HEK293 (cell line): Measurements from ENCODE around the gene NR3C2.

Experiments
- CTCF ChIA-PET: fragments of 350-600 bp; formaldehyde crosslinking; extraction: SDS; loops from one replicate; lab custom pipeline; 2021; ENCODE audit warnings: antibody characterized with exemption; lab: Yijun Ruan, JAX
- POLR2A ChIA-PET: fragments of 300-600 bp; formaldehyde crosslinking; extraction: SDS; loops from one replicate; lab custom pipeline; 2020; ENCODE audit warnings: antibody characterized with exemption, inconsistent platforms; lab: Yijun Ruan, JAX
- H3K27ac ChIP-seq: fragments of 200-500 bp; sonication (Bioruptor generic); 2 replicates; pipeline ENCODE4 v1.5.1; 2014; ENCODE audit warnings: low read depth, low read length, control low read depth, inconsistent platforms; ENCODE audit errors: extremely low read depth
- H3K36me3 ChIP-seq, 2 experiments: fragments of 200-500 bp in 1 of 2; sonication (Bioruptor generic) in 1 of 2; 1 replicate in 1 of 2; 2 replicates in 1 of 2; pipeline ENCODE4 v1.5.1; 2014 to 2017; ENCODE audit warnings: inconsistent platforms in 2 of 2, low read length in 2 of 2; ENCODE audit not compliant: control insufficient read depth in 2 of 2, insufficient read depth in 1 of 2
- H3K4me1 ChIP-seq: fragments of 200-500 bp; sonication (Bioruptor generic); 2 replicates; pipeline ENCODE4 v1.5.1; 2014; ENCODE audit warnings: mild to moderate bottlenecking, low read length, inconsistent platforms; ENCODE audit not compliant: control insufficient read depth, insufficient read depth
- H3K4me3 ChIP-seq: 2 replicates; pipeline ENCODE4 v1.5.1; 2011; ENCODE audit warnings: low read depth, mild to moderate bottlenecking, control low read depth, low read length, moderate library complexity
- H3K9me3 ChIP-seq: fragments of 200-500 bp; sonication (Bioruptor generic); 2 replicates; pipeline ENCODE4 v1.5.1; 2014; ENCODE audit warnings: low read depth, low read length, inconsistent platforms; ENCODE audit not compliant: control insufficient read depth, insufficient read depth
- HOXA7 ChIP-seq: sonication (generic); formaldehyde crosslinking; IDR thresholded peaks from 2 replicates; pipeline ENCODE4 v1.8.1; 2022; ENCODE audit warnings: missing genetic modification reagents, borderline replicate concordance
- HOXC10 ChIP-seq: sonication (generic); formaldehyde crosslinking; IDR thresholded peaks from 2 replicates; pipeline ENCODE4 v1.8.1; 2023; ENCODE audit warnings: mild to moderate bottlenecking, missing genetic modification reagents
- IKZF3 ChIP-seq: fragments of 450-650 bp; IDR thresholded peaks from 2 replicates; pipeline ENCODE4 v1.5.0; 2018; ENCODE audit warnings: missing biosample characterization, mild to moderate bottlenecking, missing genetic modification characterization, moderate library complexity
- OSR2 ChIP-seq: fragments of 450-650 bp; formaldehyde crosslinking; IDR thresholded peaks from 2 replicates; pipeline ENCODE4 v1.5.1; 2016; ENCODE audit warnings: missing biosample characterization, missing genetic modification characterization
- RBAK ChIP-seq: fragments of 450-650 bp; formaldehyde crosslinking; IDR thresholded peaks from 2 replicates; pipeline ENCODE4 v1.5.1; 2016; ENCODE audit warnings: missing biosample characterization, missing genetic modification characterization
- SETDB1 ChIP-seq: IDR thresholded peaks from one replicate; pipeline ENCODE4 v1.6.1; 2017; ENCODE audit warnings: mild to moderate bottlenecking, low read length, moderate library complexity, mixed read lengths; ENCODE audit not compliant: insufficient read length
- ZBTB7A ChIP-seq: fragments of 450-650 bp; formaldehyde crosslinking; IDR thresholded peaks from 2 replicates; pipeline ENCODE4 v1.5.1; 2016; ENCODE audit warnings: low read depth, missing biosample characterization, missing genetic modification characterization
- ZFP37 ChIP-seq: fragments of 450-650 bp; formaldehyde crosslinking; IDR thresholded peaks from 2 replicates; pipeline ENCODE4 v1.5.1; 2016; ENCODE audit warnings: missing biosample characterization, missing genetic modification characterization
- ZFP41 ChIP-seq: fragments of 450-650 bp; formaldehyde crosslinking; IDR thresholded peaks from 2 replicates; pipeline ENCODE4 v1.5.1; 2016; ENCODE audit warnings: missing biosample characterization, missing genetic modification characterization, borderline replicate concordance
- ZNF112 ChIP-seq: fragments of 450-650 bp; formaldehyde crosslinking; IDR thresholded peaks from 2 replicates; pipeline ENCODE4 v1.5.0; 2017; ENCODE audit warnings: missing biosample characterization, missing genetic modification characterization
- ZNF133 ChIP-seq: fragments of 450-650 bp; formaldehyde crosslinking; IDR thresholded peaks from 2 replicates; pipeline ENCODE4 v1.5.1; 2016; ENCODE audit warnings: missing biosample characterization, missing genetic modification characterization
- ZNF16 ChIP-seq: fragments of 450-650 bp; formaldehyde crosslinking; IDR thresholded peaks from 2 replicates; pipeline ENCODE4 v1.5.1; 2016; ENCODE audit warnings: low read depth, missing biosample characterization, missing genetic modification characterization
- ZNF202 ChIP-seq: fragments of 450-650 bp; formaldehyde crosslinking; IDR thresholded peaks from 2 replicates; pipeline ENCODE4 v1.5.1; 2016; ENCODE audit warnings: missing biosample characterization, missing genetic modification characterization, borderline replicate concordance
- ZNF214 ChIP-seq: fragments of 450-650 bp; formaldehyde crosslinking; IDR thresholded peaks from 2 replicates; pipeline ENCODE4 v1.5.1; 2017; ENCODE audit warnings: missing biosample characterization, mild to moderate bottlenecking, missing genetic modification characterization, borderline replicate concordance
- ZNF366 ChIP-seq: fragments of 450-650 bp; formaldehyde crosslinking; conservative IDR thresholded peaks from 2 replicates; pipeline ENCODE4 v1.5.1; 2016; ENCODE audit warnings: missing biosample characterization, missing genetic modification characterization
- ZNF394 ChIP-seq: fragments of 450-650 bp; formaldehyde crosslinking; IDR thresholded peaks from 2 replicates; pipeline ENCODE4 v1.5.1; 2016; ENCODE audit warnings: missing biosample characterization, missing genetic modification characterization, mild to moderate bottlenecking, moderate library complexity, borderline replicate concordance
- ZNF404 ChIP-seq: fragments of 450-650 bp; formaldehyde crosslinking; IDR thresholded peaks from 2 replicates; pipeline ENCODE4 v1.5.1; 2017; ENCODE audit warnings: missing biosample characterization, missing genetic modification characterization
- ZNF549 ChIP-seq: fragments of 450-650 bp; IDR thresholded peaks from 2 replicates; pipeline ENCODE4 v1.5.1; 2018; ENCODE audit warnings: missing biosample characterization, missing genetic modification characterization, mild to moderate bottlenecking, inconsistent platforms, moderate library complexity
- ZNF561 ChIP-seq: fragments of 450-650 bp; IDR thresholded peaks from 2 replicates; pipeline ENCODE4 v1.5.1; 2018; ENCODE audit warnings: missing biosample characterization, missing genetic modification characterization, borderline replicate concordance
- ZNF621 ChIP-seq: fragments of 450-650 bp; formaldehyde crosslinking; IDR thresholded peaks from 2 replicates; pipeline ENCODE4 v1.5.1; 2017; ENCODE audit warnings: missing biosample characterization, missing genetic modification characterization
- ZNF664 ChIP-seq: fragments of 450-650 bp; formaldehyde crosslinking; IDR thresholded peaks from 2 replicates; pipeline ENCODE4 v1.5.1; 2016; ENCODE audit warnings: missing biosample characterization, missing genetic modification characterization
- ZNF747 ChIP-seq: fragments of 450-650 bp; formaldehyde crosslinking; IDR thresholded peaks from 2 replicates; pipeline ENCODE4 v1.5.1; 2016; ENCODE audit warnings: missing biosample characterization, missing genetic modification characterization
- ZNF791 ChIP-seq: fragments of 450-650 bp; formaldehyde crosslinking; IDR thresholded peaks from 2 replicates; pipeline ENCODE4 v1.5.1; 2016; ENCODE audit warnings: missing biosample characterization, missing genetic modification characterization
- ZNF792 ChIP-seq: fragments of 450-650 bp; formaldehyde crosslinking; IDR thresholded peaks from 2 replicates; pipeline ENCODE4 v1.5.1; 2016; ENCODE audit warnings: missing biosample characterization, missing genetic modification characterization
- ZSCAN30 ChIP-seq: fragments of 450-650 bp; IDR thresholded peaks from 2 replicates; pipeline ENCODE4 v1.5.1; 2018; ENCODE audit warnings: missing biosample characterization, mild to moderate bottlenecking, missing genetic modification characterization, moderate library complexity
- TF ChIP-seq, protein P1 (sequence below): IDR thresholded peaks from 2 replicates; pipeline ENCODE4 v1.6.1; 2011; ENCODE audit warnings: mild to moderate bottlenecking, low read depth, low read length, borderline replicate concordance
- TF ChIP-seq, protein P2 (sequence below): fragments of 450-650 bp; formaldehyde crosslinking; IDR thresholded peaks from 2 replicates; pipeline ENCODE4 v1.5.1; 2017; ENCODE audit warnings: missing biosample characterization, missing genetic modification characterization
- TF ChIP-seq, protein P3 (sequence below): fragments of 450-650 bp; formaldehyde crosslinking; IDR thresholded peaks from 2 replicates; pipeline ENCODE4 v1.5.1; 2016; ENCODE audit warnings: missing biosample characterization, missing genetic modification characterization

NR3C2 gene

DNA sequence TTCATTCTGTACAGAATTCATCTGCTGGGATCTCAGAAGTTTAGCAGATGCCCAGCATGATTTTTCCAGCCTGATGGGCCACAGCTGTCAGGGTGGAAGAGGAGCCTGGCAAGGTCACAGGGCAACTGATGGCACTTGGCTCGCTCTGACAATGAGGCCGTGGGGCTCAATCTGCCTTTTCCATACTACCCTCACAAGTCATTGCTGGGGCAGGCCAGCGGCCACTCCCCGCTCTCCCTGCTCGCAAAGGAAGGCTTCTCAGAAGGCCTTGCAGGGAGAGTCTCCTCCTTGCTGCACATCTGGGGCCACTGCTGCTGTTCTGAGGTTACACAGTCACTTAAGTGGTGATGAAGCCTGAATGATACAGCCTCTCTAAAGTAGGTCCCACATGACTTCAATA is 349.1 kb downstream of the NR3C2 start (continued):
- TF ChIP-seq, protein P1, sequence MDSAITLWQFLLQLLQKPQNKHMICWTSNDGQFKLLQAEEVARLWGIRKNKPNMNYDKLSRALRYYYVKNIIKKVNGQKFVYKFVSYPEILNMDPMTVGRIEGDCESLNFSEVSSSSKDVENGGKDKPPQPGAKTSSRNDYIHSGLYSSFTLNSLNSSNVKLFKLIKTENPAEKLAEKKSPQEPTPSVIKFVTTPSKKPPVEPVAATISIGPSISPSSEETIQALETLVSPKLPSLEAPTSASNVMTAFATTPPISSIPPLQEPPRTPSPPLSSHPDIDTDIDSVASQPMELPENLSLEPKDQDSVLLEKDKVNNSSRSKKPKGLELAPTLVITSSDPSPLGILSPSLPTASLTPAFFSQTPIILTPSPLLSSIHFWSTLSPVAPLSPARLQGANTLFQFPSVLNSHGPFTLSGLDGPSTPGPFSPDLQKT, result no peak
- TF ChIP-seq ZFP41, result no peak
- no peak for TF ChIP-seq SETDB1
- TF ChIP-seq ZNF561 (tag by site-specific recombination), result no peak
- TF ChIP-seq ZNF549 (tag by site-specific recombination), result no peak
- no peak for TF ChIP-seq ZNF202 (tag by site-specific recombination)
- TF ChIP-seq ZBTB7A (tag by site-specific recombination), result no peak
- no peak for TF ChIP-seq ZNF791 (tag by site-specific recombination)
- no peak for TF ChIP-seq OSR2 (tag by site-specific recombination)
- TF ChIP-seq HOXC10 (CRISPR knock-in tag), result no peak

DNA sequence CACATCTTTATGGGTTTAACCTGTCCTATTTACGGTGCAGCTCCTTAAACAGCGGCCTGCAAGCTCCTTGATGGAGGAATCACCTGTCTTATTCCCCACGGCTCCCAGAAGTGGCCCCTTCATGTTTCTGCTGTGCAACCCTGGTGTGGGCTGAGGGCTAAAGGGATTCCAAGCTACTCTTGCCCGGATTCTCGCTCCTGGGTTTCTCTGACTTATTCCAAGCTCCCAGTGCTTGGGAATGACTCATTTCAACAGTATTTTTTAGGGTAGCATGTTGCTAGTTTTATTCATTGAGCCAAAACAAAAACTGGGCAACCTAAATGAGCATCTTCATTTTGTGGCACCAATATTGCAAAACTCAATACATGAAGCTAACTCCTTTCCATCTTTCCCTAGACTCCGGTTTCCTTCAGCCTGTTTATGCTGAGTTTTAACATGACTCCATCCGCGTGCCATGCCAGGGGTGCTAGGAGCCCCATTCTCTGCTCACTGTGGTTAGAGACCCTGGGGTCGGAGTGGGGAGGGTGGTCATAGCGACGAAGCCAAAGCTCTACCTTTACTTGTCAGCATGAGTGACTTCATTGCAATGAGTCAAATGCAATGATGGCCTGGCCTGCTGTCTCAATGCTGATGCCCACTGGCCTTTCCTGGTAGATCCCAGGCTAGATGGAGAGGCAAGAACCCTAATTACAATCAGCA is 349.7 kb downstream of the NR3C2 start:
- H3K36me3 ChIP-seq, result no peaks in the 10 kb centered on the region
- TF ChIP-seq ZNF112 (tag by site-specific recombination) (no peak), ZFP37 (no peak), ZNF664 (tag by site-specific recombination) (no peak), IKZF3 (no peak), ZNF133 (no peak), ZNF404 (tag by site-specific recombination) (no peak), ZNF214 (tag by site-specific recombination) (no peak), ZNF747 (tag by site-specific recombination) (no peak), RBAK (tag by site-specific recombination) (no peak)
- TF ChIP-seq, all 188 proteins: peak for 0
- POLR2A ChIA-PET, result no interaction called here
- no peaks in the 10 kb centered on the region for H3K9me3 ChIP-seq
- H3K4me3 ChIP-seq, result no peak overlapping the region
- no peaks in the 10 kb centered on the region for H3K4me1 ChIP-seq
- CTCF ChIA-PET, result no interaction called here
- no peak overlapping the region for H3K27ac ChIP-seq

DNA sequence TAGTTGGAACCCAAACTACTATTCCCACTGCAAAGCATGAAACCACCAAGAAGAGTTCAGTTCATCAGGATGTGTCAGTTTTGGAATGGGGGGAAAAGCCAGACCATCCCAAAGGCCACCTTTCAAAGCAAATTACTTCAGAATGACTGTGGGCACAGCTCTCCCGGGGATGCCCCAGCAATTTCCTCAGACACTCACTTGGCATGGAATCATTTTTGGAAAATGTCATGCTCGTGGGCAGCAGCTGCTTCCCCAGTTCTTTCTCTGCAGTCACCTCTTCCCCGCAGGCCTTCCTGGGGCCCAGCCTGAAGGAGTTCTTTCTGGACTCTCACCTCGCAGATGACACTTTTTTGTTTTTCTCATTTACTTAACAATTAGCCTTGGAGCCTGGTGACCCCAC is 350.3 kb downstream of the NR3C2 start:
- Histone ChIP-seq H3K4me1 (no peaks in the 10 kb centered on the region), H3K4me3 (no peak overlapping the region), H3K27ac (no peak overlapping the region), H3K9me3 (no peaks in the 10 kb centered on the region), H3K36me3 (no peaks in the 10 kb centered on the region)
- POLR2A ChIA-PET, result no interaction called here
- CTCF ChIA-PET, result interaction anchor here (0.7 kb wide), 1 partner anchor 377 kb away, joined by 3 read pairs; no protein-coding TSS in a partner anchor
- no peak for TF ChIP-seq ZNF621 (tag by site-specific recombination)
- TF ChIP-seq HOXA7, result no peak
- TF ChIP-seq ZSCAN30 (tag by site-specific recombination), result no peak
- no peak for TF ChIP-seq ZNF792 (tag by site-specific recombination)
- TF ChIP-seq, protein P2, sequence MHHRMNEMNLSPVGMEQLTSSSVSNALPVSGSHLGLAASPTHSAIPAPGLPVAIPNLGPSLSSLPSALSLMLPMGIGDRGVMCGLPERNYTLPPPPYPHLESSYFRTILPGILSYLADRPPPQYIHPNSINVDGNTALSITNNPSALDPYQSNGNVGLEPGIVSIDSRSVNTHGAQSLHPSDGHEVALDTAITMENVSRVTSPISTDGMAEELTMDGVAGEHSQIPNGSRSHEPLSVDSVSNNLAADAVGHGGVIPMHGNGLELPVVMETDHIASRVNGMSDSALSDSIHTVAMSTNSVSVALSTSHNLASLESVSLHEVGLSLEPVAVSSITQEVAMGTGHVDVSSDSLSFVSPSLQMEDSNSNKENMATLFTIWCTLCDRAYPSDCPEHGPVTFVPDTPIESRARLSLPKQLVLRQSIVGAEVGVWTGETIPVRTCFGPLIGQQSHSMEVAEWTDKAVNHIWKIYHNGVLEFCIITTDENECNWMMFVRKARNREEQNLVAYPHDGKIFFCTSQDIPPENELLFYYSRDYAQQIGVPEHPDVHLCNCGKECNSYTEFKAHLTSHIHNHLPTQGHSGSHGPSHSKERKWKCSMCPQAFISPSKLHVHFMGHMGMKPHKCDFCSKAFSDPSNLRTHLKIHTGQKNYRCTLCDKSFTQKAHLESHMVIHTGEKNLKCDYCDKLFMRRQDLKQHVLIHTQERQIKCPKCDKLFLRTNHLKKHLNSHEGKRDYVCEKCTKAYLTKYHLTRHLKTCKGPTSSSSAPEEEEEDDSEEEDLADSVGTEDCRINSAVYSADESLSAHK (tag by site-specific recombination), result no peak
- TF ChIP-seq ZNF366 (tag by site-specific recombination), result no peak
- TF ChIP-seq, protein P3, sequence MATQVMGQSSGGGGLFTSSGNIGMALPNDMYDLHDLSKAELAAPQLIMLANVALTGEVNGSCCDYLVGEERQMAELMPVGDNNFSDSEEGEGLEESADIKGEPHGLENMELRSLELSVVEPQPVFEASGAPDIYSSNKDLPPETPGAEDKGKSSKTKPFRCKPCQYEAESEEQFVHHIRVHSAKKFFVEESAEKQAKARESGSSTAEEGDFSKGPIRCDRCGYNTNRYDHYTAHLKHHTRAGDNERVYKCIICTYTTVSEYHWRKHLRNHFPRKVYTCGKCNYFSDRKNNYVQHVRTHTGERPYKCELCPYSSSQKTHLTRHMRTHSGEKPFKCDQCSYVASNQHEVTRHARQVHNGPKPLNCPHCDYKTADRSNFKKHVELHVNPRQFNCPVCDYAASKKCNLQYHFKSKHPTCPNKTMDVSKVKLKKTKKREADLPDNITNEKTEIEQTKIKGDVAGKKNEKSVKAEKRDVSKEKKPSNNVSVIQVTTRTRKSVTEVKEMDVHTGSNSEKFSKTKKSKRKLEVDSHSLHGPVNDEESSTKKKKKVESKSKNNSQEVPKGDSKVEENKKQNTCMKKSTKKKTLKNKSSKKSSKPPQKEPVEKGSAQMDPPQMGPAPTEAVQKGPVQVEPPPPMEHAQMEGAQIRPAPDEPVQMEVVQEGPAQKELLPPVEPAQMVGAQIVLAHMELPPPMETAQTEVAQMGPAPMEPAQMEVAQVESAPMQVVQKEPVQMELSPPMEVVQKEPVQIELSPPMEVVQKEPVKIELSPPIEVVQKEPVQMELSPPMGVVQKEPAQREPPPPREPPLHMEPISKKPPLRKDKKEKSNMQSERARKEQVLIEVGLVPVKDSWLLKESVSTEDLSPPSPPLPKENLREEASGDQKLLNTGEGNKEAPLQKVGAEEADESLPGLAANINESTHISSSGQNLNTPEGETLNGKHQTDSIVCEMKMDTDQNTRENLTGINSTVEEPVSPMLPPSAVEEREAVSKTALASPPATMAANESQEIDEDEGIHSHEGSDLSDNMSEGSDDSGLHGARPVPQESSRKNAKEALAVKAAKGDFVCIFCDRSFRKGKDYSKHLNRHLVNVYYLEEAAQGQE (tag by site-specific recombination), result no peak
- no peak for TF ChIP-seq ZNF16
- no peak for TF ChIP-seq ZNF394
